ENCODE data around the gene HDAC7.
A peak's percentile ranks its signal among the peaks of the same experiment; 100 is the strongest.
"Not testable (repeated sequence)": the region's sequence is repeated elsewhere in the genome, so short reads cannot be mapped to it uniquely, and the experiment has no call there.

Gene HDAC7

DNA sequence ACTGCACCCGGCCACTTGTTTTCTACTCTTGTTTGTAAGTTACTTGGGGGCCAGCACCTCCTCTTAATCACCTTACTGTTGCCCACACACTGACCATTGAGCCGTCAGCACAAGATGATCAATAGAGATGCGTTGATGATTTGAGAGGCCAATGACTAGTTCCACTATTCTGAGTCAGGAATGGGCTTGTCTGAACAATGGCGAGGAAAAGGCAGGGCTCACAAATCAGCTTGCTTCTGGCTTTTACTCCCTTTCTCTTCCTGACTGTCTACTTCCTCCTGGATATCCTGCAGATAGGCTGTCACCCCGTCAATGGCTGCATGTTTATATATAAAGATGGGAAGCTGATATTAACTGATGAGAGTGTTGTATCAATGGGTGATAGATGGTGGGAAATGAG is 29.1 kb upstream of the HDAC7 start:
- no peak for DNase-seq

DNA sequence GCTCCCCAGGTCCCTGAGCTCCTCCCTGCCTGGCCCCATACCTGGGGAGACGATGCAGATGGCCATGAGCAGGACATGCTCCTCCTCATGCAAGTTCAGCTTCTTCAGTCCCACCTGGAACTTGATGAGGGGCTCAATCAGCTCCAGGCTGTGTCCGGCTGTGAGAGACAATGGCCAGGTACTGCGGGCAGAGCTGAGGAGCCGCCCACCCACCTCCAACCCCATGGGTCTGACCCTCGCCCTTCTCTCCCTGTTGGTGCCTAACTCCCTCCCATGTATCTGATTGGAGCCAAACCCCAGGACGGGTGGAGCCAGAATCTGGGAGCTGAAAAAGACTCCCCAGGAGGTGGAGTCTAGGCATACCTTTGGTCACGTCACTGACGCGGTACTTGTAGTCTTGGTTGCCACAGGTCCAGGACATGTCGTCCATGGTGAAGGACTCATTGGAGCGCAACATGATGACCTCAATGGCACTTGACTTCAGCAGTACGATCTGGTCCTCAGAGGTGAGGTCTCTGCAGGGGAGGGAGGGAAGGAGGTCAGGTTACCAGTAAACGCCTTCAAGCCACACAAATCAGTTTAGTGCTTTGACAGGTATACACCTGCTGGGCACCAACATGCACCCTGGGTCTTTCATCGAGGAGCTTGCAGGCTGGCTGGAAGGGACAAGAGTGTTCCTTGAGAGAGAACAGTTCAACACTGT is 26.7 kb upstream of the HDAC7 start:
- no peak for DNase-seq

DNA sequence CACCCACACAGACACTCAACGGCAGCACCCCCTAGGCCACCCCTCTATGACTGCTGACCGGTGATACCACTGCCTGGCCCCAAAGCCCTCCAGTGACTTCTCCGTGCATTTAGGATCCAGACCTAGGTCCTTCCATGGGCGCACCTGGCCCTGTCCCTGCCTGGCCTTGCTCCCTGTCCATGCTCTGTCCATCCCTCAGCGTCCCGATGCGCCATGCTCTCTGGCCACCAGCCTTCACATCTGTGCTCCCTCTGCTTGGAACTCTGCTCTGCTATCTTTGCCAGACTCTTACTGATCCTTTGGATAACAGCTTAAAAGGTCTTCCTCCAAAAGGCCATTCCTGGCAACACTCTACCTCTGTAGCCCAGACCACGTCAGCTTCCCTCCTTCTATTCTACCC is 25.4 kb upstream of the HDAC7 start:
- no peak for DNase-seq

DNA sequence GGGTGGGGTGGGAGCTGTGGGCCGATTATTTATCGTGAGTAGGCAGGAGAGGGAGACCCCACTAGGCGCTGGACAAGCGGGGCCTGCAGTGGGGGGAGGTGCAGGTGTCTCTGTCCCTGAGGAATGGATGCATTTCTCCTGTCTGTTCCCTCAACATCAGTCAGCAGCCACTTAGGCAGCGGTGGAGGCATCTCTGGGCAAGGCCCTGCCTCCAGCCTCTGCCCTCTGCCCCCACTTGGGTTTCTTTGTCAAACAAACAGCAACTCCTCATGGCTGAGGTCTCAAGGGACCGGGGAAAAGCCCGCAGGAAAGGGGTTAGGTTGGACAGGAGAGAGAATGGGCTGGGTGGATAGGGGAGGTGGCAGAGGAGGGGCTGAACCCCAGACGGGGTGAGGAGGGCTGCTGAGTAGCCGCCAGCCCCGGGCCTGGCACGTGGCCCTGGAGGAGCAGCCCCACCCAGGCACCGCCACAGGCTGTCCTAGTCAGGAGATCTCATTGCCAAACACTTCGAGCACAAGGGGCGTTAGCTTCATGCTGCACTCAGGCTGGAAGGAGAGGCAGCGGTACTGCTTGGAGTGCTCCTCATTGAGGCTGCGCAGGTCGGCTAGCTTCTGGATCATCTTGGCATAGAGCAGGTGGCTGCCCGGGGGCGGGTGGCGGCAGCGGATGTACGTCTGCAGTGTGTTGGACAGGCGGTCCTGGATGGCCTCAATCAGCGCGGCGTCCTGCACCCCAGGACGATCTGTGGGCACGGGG is 24.7 kb upstream of the HDAC7 start:
- DNase-seq = no peak

DNA sequence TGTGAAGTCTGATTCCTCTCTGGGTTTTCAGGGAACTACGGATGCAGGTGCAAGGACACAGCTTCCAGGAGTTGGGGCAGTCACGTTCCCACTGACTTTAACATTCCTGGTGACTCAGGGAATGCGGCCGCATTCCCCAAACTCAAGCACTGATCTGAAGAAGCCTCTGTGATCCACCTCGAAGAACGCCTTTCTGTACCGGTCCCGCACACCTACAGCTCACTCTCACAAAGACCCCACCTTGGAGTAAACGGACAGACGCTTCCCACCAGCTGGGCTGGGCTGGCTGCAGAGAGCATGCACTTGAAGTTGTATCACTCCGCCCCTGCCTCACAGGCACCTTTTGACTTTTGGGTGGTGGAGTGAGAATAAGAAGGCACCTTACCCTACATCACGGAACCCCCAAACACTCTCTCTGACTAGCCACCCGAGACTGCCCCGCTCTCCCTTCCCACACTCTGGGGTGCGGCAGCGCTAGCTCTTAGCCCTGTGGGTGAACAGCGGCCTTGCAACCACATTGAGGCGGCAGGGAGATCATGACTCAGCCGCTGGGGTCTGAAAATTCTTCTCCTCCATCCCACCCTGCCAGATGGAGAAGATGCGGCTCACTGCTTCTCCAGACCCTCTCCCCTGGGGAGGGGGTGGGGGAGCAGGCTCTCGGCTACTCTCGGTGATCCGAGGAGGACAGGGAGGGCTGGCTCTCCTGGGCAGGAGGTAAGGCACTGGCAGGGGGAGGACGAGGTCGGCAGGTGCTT is 23.7 kb upstream of the HDAC7 start:
- no peak for DNase-seq

DNA sequence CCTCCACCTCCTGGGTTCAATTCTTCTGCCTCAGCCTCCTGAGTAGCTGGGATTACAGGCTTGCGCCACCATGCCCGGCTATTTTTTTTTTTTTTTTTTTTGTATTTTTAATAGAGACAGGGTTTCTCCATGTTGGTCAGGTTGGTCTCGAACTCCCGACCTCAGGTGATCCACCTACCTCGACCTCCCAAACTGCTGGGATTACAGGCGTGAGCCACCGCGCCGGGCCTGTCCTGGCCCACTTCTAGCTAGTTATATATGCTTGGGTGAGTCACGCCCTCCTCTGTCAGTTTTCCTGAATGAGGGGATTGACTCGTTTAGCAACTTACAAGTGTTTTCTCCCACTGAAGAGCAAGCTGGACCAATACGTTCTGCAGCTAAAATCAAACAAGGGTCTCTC is 22.8 kb upstream of the HDAC7 start:
- not testable (repeated sequence) for DNase-seq

DNA sequence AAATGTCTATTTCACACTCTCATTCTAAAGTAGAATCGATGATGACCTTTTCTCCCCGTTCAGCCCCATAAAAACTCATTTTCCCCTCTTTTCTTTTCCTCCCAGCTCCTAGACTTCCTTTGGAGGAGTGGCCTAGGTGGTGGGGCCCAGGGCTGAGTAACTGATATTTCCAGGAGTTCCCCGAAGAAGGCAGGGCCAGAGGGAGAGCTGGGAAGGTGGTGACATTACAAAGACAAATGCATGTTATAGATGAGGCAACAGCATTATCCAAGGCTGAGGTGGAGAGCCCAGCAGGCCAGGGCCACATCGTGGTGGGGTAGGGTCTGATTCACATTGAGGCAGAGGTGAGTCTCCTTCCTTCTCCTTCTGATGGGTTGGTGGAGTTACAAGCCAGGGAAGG is 22.2 kb upstream of the HDAC7 start:
- DNase-seq = no peak

DNA sequence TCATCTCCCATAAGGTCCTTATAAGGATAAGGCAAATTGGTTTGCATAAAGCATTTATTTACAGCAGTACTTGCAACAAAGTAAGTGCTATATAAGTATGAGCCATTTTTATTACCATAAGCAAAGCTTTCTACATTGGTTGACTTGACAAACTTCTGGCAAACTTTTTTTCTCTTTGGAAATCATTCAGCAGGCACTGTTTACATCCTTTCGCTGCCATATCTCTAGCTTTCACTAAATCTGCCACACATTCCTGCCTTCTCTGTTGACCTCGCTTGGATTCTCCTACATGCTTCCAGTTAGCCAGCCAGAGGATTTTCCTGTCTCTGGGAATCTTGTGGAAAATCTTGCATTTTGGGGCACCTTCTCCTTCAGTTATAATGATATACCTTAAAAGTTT is 21.8 kb upstream of the HDAC7 start:
- DNase-seq = no peak

DNA sequence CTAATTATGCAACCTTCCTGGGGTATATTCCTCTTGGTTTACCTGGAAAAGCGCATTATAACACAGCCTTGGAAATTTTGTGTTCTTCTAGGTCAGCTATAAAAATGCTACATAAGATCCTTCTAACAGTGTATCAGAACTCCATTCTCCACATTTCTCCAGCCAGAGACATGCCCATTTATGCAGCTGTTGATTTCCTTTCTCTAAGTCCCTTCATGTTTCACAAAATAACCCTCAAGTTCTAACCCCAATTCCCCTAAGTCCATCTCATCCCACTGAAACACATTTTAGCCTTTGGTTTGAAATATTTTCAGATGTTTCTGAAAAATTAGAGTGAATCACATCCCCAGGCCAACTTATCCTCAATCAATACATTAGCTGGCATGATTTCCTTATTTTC is 20.9 kb upstream of the HDAC7 start:
- DNase-seq = no peak

DNA sequence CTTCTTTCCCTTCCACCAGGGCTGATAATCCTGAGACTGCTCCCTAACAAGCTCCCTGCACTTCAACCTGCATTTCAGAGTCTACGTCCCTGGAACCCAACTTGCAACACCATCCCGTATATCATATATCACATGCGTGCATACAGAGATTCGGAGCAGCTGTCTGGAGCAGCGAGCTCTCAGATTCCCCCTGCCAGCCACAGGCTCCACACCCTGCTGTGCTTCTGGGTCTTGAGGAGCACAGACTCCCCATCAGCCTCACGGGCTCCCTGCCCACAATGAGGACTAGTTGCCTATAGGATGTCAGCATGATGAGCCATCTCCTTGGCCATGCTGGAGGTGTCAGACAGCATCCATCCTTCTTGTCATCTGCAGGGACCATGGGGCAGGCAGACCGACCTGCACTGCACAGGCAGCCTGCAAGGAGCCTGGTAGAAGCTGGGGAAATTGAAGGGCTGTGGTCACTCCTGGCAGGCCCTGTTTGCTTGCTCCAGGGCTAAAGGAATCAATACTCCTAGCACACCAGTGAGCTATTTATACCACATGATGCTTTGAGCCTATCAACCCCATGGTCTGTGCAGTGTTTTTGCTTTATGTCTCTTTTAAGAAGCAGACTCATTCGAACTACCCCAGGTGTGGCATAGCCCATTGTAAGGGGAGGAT is 19.6 kb upstream of the HDAC7 start:
- no peak for DNase-seq

DNA sequence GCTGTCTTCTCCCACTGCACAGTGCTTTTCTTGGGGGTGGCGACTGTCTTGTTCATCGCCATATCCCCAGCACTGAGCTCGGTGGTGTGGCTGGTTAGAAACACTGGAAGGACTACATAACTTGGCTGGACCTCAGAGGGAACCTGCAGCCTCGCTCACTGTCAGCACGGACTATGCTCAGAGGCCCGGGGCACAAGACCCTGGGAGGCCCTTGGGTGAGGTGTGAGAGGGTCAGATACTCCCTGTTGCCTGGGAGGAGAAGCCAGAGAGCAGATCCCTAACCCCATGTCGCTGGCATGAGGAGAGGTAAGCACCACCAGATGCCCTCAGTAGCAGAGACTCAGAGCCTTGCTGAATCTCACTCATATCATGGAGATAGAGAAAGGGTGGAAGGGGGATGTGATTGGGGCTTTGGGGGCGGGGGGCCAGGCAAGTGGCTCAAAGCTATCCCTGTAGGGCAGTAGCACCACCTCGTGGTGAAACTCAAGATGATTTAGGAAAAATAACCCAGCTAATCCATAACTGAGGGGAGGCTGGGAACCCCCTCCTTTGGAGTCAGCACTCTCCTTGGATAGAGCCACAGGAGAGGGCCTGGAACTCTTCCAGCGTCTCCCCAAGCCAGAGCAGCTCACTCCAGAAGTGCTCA is 18.7 kb upstream of the HDAC7 start:
- DNase-seq = peak; percentile 42 to 56

DNA sequence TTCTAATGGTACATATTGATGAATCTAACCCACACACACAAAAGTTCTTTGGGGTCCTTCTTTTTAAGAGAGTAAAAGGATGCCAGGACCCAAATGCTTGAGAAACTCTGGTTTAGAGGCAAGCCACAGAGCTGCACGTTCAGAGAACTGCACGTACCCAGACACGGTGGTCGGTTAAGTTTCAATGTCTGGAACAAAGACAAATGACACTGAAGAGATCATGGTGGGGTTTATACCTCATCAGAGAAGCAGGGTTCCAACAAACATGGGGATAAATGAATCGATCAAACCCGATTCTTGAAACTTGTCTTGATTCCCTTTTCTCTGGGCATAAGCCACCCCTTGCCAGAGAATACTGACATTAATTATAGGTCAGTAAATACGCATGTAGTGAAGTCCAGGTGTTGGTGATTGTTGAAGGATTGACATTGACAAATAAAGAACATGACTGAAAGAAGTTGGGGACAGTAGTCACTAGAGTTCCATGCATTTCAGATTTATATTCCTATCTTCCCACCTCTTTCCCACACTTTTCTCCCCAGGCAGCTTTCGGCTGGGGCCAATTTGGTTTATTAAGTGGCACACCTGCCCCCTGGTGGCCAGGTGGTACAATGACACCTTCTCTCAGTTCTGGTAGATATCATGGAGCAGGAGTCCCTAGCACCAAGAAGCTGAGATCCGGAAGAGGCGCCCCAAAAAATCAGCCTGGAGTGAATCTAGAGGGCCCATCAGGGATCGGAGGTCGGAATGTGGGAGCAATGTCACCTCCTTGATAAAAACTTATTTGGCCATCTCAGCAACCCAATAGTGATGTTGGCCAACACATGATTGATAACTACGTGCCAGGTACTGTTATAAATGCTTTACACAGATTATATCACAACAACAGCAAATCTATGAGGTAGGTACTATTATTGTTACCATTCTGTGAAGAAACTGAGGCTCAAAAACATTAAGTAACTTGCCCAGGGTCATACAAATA is 17.8 kb upstream of the HDAC7 start:
- peak; percentile 69 to 74 for DNase-seq

DNA sequence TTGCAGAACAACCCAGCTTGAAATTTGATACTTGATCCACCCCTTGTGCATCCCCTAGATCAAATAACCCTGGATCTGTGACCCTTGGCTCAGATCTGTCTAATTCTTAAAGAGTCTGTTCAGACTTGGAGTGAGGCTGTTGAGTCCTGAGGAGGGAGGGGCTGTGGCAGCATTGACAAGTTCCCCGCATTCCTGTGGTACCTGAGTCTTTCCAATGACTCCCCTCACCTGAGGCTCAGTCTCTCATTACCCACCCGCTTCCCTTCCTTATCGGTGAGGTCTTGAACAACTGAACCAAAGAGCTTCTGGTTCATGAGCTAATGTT is 16.1 kb upstream of the HDAC7 start:
- DNase-seq = no peak

DNA sequence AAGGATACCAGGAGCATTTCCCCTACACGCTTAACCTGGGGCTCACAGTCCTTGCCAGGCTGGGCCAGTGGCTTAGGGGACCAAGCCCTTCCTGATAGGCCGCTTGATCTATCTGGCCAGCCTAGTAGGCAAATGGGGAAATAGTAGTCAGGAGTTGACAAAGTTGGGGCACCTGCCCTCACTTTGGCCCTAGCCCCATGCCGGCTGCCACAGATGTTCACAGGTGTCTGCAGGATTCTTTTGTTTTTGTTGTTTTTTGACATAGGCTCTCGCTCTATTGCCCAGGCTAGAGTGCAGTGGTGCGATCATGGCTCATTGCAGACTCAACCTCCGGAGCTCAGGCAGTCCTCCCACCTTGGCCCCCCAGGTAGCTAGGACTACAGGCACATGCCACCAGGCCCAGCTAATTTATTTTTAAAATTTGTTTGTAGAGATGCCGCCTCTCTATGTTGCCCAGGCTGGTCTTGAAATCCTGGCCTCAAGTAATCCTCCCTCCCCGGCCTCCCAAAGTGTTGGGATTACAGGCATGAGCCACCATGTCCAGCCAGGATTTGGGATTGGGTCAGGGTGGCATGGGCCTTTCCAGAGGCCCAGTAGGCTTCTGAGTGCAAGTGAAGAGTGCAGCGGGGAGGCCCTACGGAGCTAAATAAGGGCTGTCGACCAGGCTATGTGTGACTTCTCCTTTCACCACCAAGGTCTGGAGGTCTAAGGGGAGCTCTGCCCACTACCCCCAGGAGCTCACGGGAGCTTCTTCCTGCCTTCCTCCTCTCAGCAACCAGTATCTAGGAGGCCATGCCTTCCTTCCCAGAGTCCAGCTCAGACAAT is 15.5 kb upstream of the HDAC7 start:
- DNase-seq = no peak

DNA sequence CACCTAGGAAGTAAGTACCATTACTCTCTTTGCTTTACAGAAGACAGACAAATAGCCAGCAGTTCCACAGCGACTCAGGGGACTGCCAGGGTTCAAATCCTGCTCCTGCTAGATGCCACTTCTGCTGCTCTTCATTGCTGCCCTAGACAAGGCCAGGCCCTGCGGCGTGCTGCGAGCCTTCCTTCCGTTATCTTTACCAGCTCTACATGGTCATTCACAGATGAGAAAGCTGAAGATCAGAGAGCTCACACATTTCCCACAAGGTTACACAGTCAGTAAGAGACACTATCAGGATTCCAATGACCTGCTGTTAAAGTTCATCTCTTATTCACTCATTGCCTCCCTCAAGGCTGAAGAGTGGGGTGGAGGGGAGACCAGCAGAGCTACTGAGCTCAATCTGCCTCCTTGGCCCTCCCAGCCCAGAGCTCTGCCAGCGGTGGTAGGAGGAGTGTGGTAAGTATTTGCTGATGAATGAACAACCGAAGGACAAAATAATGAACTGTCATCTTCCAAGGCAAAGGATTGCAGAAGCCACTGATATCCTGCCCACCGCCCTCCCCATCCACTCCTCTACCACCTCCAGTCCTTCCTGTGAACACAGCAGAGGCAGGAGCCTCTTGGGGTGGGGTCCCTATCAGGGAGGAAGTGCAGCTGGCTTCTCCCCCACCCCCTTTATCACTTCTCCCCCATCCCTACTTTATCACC is 14.6 kb upstream of the HDAC7 start:
- no peak for DNase-seq

DNA sequence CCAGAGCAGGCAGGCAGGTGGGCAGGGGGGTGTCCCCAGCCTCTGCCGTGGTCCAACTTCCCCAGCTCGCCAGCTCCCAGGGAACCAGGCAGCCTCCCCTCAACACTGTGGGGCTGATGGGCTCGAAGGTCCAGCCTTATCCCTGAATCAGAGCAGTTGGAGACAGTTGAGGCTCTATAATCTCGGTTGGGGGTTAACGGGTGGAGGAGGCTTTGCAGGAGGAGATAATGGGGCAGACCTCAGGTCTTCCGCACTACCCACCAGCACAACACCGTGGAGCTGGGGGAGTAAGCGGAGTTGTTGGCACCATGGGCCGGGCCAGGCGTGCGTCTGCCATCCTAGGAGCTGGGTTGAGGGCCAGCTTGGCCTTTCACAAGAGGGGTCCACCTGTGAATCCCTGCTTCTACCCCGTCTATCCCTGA is 13.9 kb upstream of the HDAC7 start:
- no peak for DNase-seq

DNA sequence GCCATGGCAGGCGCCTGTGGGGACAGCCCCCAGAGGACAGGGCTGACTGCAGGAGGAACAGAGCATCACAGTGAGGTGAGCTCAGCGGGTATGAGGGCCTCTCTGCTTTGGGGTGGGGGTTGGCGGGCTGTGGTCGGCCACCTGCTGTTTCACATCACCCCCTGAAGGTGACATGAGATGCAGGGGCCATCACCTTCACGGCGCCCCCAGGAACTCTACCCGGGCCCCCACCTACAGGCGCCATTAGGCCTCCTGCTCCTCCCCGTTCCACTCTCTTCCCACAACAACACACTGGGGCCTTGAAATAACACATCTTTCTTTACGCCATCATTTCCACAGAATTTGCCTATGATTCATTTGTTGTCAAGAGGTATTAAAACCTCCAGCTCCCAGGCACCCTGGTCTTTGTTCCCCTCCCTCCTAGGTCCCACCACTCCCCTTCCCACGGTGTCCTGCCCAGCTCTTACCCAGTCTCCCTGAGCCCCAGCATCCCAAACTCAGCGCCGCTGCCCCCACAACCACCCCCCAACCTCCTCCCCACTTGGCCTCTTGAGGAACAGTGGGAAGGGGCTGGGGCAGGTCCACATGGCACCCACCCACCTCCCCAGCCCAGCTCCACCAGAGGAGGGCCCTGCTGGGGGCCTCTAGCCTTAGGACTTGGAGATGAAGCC is 12.7 kb upstream of the HDAC7 start:
- peak; percentile 53 to 62 for DNase-seq

DNA sequence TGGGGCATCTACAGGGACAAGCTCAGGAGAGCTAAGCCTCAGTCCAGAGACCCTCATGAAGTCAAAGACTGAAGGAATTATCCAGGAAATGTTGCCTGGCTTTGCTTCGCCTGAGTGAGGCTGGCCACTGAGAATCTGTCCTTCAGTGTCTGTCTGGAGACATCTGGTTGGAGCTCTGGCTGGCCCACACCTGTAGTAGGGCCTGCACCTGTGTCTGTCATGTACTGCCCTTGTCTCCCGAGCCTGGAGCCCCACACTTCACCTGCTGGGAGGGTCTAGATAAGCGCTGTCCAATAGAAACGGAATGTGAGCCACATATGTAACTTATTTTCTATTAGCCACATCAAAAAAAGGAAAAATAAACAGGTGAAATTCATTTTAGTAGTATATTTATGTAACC is 9.9 kb upstream of the HDAC7 start:
- DNase-seq = no peak

DNA sequence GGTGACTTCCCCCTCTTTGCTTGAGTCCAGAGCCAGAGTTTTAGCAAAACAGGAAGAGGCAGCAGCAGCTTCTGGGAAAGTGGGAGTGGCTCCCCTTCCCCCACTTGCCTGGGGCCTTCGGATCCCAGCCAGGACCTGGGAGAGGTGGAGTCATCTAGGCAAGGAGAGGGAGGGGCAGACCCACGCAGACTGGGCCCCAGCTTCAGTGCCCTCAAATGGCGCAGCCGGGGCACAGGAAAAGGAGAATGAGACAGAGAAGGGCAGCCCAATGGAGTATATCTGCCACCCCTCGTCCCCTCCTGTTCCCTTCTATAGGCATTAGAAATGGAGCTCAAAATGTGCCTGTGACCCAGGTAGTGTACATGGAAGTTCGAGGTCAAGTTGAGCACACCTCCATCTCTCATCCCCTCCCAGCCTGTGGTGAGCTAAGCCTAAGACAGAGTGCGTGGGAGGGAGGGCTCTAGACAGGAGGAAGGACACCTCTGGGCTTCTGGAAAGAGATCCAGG is 9.3 kb upstream of the HDAC7 start:
- DNase-seq = no peak

All from CD4-positive, alpha-beta T cell treated with Interleukin-4 for 1 hour (primary cell).